ENCODE results near the gene RNF167.
"Not testable (repeated sequence)": the region's sequence is repeated elsewhere in the genome, so short reads cannot be mapped to it uniquely, and the experiment has no call there.

The RNF167 gene

GRCh38 chr17:4902540-4902939, 37.5 kb upstream of the RNF167 start:
- DNase-seq (ENCODE audit: low read depth in 2 of 2), result no peak

- peak; percentile 62 to 74 for DNase-seq (ENCODE audit: low read depth in 2 of 2)
Measured at GRCh38 chr17:4903051-4903818, 36.8 kb upstream of the RNF167 start, which contains the start of gene CHRNE. CHRNE (minus strand) TSS chr17:4903098; CDS start chr17:4903063, 35 bp downstream.

DNA sequence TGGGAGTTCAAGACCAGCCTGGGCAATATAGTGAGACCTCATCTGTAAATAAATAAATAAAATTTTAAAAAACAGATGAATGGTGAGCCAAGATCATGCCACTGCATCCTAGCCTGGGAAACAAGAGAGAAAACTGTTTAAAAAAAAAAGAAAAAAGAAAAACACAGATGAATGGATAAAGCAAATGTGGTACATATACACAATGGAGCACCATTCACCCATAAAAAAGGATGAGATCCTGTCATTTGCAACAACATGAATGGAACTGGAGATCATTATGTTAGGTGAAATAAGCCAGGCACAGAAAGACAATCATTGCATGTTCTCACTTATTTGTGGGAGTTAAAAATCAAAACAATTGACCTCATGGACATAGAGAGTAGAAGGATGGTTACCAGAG, 33.4 kb upstream of the RNF167 start:
- not testable (repeated sequence) for DNase-seq (ENCODE audit: low read depth in 2 of 2)

DNA sequence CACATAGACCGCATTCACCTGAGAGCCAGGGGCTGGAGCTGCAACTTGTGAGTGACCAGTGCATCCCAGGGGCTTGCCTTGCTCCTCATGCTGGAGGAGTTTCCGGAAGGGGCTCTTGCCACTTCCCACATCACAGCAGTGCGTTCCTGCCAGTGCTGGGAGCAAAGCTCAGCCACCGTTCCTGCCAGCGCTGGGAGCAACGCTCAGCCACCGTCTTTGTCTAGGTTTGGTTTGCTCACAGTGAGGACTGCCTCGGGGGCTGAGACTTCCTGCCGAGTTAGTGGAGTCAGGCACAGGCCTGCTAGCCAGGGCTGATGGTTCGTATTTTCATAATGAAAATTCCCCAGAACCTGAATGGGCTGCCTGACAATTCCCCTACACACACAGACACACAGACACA, 31.8 kb upstream of the RNF167 start:
- DNase-seq (ENCODE audit: low read depth in 2 of 2), result no peak

DNA sequence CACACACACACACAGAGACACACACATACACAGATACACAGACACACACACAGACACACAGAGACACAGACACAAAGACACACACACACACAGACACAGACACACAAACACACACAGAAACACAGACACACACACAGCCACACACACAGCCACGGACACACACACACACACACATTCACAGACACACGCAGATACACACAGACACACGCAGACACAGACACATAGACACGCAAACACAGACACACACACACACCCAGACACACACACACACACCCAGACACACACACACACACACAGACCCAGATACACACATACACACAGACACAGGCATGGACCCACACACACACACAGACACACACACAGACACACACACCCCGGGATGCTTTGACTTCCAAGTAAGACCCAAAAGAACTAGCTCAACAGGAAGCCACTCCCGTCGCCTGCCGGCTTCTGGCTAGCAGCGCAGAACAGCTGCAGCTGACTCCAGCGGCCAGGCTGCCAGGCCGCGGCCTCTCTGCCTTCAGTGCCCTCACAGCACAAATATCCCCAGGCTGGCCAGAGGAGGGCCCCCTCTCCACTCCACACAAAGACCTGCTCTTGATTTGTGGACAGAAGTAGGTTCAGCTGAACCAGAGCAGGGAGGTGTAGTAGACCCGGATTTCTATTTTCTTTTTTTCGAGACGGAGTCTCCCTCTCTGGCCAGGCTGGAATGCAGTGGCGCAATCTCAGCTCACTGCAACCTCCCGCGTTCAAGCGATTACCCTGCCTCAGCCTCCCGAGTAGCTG, 31.2 kb upstream of the RNF167 start:
- DNase-seq (ENCODE audit: low read depth in 2 of 2), result peak; percentile 40 to 56

DNA sequence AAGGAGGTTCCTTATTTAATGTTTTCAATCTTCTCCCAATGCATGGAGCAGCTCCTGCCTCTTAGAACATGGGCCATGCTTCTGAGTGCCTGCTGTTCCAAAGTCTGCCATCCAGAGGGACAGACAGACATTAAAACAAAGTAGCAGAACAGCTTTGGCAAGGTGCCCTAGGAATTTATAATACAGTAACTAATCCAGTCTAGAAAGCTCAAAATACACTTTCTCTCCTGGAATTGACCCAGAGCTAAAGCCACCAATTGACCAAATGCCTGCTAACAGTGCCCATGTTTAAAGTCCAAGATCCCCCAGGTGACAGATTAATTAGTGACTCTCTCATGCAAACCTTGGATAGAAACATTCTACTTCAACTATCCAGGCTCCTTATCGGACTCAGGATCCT, 26.1 kb upstream of the RNF167 start:
- DNase-seq (ENCODE audit: low read depth in 2 of 2), result no peak

- not testable (repeated sequence) for DNase-seq (ENCODE audit: low read depth in 2 of 2)
Measured at GRCh38 chr17:4914551-4914950, 25.5 kb upstream of the RNF167 start.

DNA sequence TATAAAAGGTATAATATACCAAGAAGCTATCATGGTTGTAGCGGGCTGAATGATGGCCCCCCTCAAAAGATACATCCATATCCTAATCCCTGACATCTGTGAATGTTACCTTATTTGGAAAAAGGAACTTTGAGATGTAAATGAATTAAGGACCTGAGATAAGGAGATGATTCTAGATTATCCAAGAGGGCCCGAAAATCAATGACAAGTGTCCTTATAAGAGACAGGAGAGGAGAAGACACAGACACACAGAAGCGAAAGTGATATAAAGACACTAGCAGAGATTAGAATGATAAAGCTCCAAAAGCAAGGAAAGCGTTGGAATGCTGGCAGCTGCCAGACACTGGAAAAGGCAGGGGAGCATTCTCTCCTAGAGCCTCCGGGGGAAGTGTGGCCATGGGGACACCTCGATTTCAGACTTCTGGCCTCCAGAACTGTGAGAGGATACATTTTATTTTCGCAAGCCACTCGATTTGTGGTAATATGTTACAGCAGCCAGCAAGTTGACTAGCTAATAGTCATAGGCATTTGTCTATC, 20.5 kb upstream of the RNF167 start:
- no peak for DNase-seq (ENCODE audit: low read depth in 2 of 2)

- DNase-seq (ENCODE audit: low read depth in 2 of 2), result no peak
Measured at GRCh38 chr17:4920351-4921048, 19.6 kb upstream of the RNF167 start.

DNA sequence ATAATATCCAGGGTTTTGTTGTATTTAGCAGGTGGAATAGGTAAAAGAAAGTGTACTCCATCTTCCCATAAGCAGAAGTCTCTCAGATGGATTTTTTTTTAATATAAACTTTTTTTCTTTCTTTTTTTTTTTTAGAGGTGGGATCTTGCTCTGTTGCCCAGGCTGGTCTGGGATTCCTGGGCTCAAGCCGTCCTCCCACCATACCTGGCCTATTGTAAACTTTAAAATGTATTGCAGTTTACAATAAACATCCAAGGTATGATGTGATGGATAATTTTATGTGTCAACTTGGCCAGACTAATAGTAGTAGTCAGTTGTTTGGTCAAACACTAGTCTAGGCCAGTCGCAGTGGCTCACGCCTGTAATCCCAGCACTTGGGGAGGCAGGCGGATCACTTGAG, 18.7 kb upstream of the RNF167 start:
- no peak for DNase-seq (ENCODE audit: low read depth in 2 of 2)

DNA sequence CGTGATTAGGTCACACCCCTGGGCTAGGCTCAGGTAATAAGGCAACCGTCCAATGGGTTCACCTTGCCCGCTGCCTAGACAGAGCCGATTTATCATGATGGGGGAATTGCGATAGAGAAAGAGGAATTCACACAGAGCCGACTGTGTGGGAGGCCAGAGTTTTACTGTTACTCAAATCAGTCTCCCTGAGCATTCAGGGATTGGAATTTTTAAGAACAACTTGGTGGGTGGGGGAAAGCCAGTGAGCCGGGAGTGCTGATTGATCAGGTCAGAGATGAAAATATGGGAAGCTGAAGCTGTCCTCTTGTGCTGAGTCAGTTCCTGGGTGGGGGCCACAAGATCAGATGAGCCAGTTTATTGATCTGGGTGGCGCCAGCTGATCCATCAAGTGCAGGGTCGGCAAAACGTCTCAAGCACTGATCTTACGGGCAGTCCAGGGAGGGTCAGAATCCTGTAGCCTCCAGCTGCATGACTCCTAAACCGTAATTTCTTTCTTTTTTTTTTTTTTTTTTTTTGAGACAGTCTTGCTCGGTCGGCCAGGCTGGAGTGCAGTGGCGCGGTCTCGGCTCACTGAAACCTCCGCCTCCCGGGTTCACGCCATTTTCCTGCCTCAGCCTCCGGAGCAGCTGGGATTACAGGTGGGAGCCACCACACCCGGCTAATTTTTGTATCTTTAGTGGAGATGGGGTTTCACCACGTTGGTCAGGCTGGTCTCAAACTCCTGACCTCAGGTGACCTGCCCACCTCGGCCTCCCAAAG, 13.3 kb upstream of the RNF167 start:
- not testable (repeated sequence) for DNase-seq (ENCODE audit: low read depth in 2 of 2)

DNA sequence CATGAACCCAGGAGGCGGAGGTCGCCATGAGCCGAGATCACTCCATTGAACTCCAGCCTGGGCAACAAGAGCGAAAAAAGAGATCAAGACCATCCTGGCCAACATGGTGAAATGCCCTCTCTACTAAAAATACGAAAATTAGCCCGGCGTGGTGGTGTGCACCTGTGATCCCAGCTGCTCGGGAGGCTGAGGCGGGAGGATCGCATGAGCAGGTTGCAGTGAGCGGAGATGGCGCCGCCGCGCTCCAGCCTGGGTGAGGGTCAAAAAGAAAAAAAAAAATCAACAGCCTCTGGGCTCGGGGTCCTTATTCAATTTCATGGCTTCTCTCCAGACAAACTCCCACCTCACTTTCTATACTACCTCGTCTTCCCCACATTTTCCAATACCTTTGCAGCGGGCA, 11.2 kb upstream of the RNF167 start:
- DNase-seq (ENCODE audit: low read depth in 2 of 2), result no peak

- DNase-seq (ENCODE audit: low read depth in 2 of 2), result no peak
Measured at GRCh38 chr17:4931963-4932362, 8.1 kb upstream of the RNF167 start, which contains the start of gene GP1BA. GP1BA (plus strand) TSS chr17:4932277; CDS start chr17:4932605, 328 bp downstream.

DNA sequence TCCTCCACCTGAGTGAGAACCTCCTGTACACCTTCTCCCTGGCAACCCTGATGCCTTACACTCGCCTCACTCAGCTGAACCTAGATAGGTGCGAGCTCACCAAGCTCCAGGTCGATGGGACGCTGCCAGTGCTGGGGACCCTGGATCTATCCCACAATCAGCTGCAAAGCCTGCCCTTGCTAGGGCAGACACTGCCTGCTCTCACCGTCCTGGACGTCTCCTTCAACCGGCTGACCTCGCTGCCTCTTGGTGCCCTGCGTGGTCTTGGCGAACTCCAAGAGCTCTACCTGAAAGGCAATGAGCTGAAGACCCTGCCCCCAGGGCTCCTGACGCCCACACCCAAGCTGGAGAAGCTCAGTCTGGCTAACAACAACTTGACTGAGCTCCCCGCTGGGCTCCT, 7.3 kb upstream of the RNF167 start:
- DNase-seq (ENCODE audit: low read depth in 2 of 2), result no peak

- no peak for DNase-seq (ENCODE audit: low read depth in 2 of 2)
Measured at GRCh38 chr17:4933646-4934045, 6.4 kb upstream of the RNF167 start.

DNA sequence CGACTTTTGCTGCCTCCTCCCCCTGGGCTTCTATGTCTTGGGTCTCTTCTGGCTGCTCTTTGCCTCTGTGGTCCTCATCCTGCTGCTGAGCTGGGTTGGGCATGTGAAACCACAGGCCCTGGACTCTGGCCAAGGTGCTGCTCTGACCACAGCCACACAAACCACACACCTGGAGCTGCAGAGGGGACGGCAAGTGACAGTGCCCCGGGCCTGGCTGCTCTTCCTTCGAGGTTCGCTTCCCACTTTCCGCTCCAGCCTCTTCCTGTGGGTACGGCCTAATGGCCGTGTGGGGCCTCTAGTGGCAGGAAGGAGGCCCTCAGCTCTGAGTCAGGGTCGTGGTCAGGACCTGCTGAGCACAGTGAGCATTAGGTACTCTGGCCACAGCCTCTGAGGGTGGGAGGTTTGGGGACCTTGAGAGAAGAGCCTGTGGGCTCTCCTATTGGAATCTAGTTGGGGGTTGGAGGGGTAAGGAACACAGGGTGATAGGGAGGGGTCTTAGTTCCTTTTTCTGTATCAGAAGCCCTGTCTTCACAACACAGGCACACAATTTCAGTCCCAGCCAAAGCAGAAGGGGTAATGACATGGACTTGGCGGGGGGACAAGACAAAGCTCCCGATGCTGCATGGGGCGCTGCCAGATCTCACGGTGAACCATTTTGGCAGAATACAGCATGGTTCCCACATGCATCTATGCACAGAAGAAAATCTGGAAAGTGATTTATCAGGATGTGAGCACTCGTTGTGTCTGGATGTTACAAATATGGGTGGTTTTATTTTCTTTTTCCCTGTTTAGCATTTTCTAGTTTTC, 5.7 kb upstream of the RNF167 start:
- DNase-seq (ENCODE audit: low read depth in 2 of 2), result no peak

DNA sequence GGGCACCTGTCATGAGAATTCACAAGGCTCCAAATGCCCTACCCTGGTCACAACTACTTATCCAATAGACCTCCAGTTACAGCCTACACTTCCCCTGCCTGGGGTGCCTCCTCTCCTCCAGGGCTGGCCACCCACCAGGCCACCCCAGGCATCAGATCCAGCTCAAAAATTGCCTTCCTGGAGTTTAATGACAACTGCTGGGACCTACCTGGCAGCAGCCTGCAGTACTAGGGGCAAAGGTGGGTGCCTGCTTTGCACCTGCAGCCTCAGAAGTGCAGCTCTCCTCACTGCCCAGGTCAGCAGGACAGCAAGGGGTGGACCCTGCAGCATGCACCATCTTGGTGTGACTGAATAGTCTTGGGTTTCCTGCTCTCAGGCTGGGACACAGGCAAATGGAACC, 4.4 kb upstream of the RNF167 start:
- no peak for DNase-seq (ENCODE audit: low read depth in 2 of 2)

GRCh38 chr17:4936436-4936835, 3.6 kb upstream of the RNF167 start:
- no peak for DNase-seq (ENCODE audit: low read depth in 2 of 2)

DNA sequence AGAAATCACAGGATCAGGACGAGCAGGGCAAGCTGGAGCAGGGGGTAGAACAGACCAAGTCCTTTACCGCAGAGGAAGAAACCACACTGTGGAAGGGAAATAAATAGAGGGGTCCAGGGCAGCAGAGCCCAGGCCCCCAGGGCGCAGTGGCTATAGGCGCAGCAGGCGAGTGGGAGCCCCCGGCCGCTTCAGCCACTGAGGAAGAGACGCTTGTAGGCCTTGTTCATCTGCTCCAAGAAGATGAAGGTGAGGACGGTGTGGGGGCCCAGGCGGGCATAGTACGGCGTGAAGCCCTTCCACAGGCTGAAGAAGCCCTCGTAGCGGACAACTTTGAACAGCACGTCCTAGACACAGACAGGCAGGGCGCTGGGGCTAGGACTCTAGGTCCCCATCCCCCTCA, 2.5 kb upstream of the RNF167 start:
- no peak for DNase-seq (ENCODE audit: low read depth in 2 of 2)

DNA sequence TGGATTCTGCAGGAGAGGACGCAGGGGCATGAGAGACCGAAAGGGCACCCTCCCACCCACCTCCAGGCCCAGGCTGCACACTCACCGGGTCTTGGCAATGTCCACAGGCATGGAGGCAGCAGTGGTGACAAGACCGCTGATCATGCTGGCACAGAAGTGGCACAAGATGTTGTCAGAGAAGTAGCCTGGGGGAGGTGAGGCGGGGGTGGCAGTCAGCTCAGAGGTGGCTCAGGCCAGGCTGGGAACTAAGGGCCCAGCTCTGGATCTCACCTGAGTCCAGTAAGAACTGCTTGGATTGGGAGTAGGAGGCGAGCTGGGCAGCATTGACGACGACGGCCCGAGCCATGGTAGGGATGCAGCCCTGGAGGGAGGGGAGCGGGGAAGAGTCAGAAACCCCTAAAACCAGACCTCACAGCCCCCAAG, 2.0 kb upstream of the RNF167 start:
- DNase-seq (ENCODE audit: low read depth in 2 of 2), result no peak

Data from activated CD4-positive, alpha-beta T cell treated with anti-CD3 and anti-CD28 coated beads for 24 hours (primary cell).